Measurements from ENCODE around the gene ZFYVE9.
"Not testable (repeated sequence)": the region's sequence is repeated elsewhere in the genome, so short reads cannot be mapped to it uniquely, and the experiment has no call there.

The ZFYVE9 gene

GRCh38 chr1:52152572-52152971 lies 10.7 kb downstream of the ZFYVE9 start:
- DNase-seq = no peak

- no peak for DNase-seq
Observed at GRCh38 chr1:52153010-52153409, 11.1 kb downstream of the ZFYVE9 start.

GRCh38 chr1:52153898-52154297 lies 12.0 kb downstream of the ZFYVE9 start:
- no peak for DNase-seq

DNA sequence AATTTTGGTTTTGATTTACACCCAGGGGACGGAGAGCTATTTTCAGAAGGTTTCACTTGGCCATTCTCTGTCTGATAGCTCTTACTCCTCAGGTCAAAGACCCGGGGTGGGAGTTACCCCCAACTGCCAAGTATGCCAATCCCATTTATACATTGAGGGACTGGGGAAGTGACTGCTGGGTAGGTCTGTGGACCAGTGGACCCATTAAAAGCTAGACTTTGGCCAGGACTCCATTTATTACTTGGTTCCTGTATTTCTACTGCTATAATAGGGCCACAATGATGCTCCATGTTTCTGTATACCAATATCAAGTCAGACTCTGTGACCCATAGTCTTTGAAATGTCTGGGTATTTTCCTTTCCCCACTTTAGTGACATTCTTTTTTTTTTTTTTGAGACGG lies 14.6 kb downstream of the ZFYVE9 start:
- no peak for DNase-seq

DNA sequence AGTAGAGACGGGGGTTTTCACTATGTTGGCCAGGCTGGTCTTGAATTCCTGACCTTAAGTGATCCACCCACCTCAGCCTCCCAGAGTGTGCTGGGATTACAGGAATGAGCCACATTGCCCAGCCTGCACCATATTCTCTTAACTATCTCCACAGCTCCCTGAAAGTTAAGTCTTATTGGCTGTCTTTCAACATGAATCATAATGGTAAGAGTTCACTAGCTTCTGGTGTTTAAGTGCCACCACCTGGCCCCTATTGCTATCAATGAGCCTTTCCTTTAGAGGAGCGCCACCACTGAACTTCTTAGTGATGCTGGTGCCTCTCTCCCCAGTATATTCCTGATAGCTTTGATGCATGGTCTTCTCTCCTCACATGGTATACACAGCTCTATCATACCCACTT lies 15.7 kb downstream of the ZFYVE9 start:
- no peak for DNase-seq

DNA sequence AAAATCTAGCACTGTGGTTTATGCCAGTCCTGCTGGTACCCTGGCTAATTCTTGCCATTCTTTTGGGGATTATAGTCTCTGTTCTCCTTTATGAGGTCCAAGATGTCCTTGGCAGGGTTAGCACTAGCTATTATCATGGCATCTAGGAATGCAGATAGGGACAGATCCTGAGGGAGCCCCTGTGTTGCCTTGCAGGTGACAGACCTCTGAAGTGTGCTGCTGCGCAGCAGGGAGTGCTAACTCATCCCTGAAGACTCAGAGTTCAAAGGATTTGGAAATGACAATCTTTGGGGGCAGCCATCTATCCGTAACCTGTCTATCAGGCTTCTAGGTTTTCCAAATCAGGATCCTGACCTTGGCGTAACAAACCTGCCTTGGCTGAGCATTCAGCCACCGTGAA lies 16.3 kb downstream of the ZFYVE9 start:
- no peak for DNase-seq

- DNase-seq = no peak
Observed at GRCh38 chr1:52159033-52159789, 17.3 kb downstream of the ZFYVE9 start.

DNA sequence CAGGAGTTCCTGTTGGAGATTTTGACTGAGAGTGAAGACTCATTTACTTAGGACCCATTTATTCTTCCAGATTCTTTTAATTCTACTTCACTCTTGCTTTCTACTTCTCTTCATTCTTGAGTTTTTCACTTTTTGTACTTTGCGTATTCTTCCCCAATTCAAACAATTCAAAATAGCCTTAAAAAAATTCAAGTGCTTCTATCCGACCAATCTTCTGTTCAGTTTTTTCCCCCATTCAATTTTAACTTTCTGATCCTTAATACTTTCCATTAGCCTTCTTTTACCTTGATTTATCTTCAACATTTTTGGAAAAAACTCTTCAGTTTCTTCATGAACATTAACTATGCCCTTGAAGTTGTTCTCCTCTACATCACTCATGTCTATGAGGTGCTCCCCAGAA lies 21.1 kb downstream of the ZFYVE9 start:
- DNase-seq = no peak

- DNase-seq = no peak
Observed at GRCh38 chr1:52164604-52165003, 22.7 kb downstream of the ZFYVE9 start.

- DNase-seq = no peak
Observed at GRCh38 chr1:52166996-52167753, 25.3 kb downstream of the ZFYVE9 start.

- no peak for DNase-seq
Observed at GRCh38 chr1:52168373-52169080, 26.6 kb downstream of the ZFYVE9 start.

- not testable (repeated sequence) for DNase-seq
Observed at GRCh38 chr1:52171149-52171548, 29.3 kb downstream of the ZFYVE9 start.

GRCh38 chr1:52179073-52179472 lies 37.2 kb downstream of the ZFYVE9 start:
- DNase-seq = no peak

- no peak for DNase-seq
Observed at GRCh38 chr1:52180176-52180575, 38.3 kb downstream of the ZFYVE9 start.

- DNase-seq = not testable (repeated sequence)
Observed at GRCh38 chr1:52181759-52182158, 39.9 kb downstream of the ZFYVE9 start.

DNA sequence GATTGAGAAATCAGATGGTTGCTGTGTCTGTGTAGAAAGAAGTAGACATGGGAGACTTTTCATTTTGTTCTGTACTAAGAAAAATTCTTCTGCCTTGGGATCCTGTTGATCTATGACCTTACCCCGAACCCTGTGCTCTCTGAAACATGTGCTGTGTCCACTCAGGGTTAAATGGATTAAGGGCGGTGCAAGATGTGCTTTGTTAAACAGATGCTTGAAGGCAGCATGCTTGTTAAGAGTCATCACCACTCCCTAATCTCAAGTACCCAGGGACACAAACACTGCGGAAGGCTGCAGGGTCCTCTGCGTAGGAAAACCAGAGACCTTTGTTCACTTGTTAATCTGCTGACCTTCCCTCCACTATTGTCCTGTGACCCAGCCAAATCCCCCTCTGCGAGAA lies 40.4 kb downstream of the ZFYVE9 start:
- not testable (repeated sequence) for DNase-seq

- no peak for DNase-seq
Observed at GRCh38 chr1:52182874-52183400, 41.0 kb downstream of the ZFYVE9 start.

DNA sequence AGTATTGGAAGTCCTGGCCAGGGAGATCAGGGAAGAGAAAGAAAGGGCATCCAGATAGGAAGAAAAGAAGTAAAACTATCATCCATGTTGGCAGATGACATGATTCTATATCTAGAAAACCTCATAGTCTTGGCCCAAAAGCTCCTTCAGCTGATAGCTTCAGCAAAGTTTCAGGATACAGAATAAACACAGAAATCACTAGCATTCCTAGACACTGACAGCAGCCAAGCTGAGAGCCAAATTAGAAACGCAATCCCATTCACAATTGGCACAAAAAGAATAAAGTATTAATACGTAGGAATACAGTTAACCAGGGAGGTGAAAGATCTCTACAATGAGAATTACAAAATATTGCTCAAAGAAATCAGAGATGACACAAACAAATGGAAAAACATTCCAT lies 44.6 kb downstream of the ZFYVE9 start:
- DNase-seq = no peak

DNA sequence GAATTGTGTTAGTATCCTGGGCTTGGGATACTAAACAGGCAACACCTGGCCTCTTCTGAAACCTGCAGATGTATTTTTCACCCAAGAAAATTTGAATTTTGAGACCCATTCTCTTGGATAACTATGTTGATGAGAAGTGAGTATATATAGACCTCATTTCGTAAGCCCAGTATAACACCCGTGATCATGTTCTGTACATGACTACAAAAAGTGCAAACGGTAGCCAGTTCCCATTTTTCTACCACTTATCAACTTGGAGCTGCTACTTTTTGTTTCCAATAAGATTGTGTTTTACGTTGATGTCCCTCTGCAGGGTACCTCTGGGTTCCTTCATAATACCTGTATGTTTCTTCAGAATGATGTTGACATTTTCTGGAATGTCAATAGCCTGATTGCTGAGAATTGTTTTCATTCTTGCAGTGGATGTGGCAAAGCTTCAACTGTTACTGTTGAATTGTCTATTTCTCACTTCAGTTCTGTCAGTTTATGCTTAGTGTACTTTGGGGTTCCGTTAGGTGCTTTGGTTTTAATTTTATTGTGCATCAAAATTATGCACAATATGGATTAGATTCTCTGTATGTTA lies 48.1 kb downstream of the ZFYVE9 start:
- DNase-seq = no peak

DNA sequence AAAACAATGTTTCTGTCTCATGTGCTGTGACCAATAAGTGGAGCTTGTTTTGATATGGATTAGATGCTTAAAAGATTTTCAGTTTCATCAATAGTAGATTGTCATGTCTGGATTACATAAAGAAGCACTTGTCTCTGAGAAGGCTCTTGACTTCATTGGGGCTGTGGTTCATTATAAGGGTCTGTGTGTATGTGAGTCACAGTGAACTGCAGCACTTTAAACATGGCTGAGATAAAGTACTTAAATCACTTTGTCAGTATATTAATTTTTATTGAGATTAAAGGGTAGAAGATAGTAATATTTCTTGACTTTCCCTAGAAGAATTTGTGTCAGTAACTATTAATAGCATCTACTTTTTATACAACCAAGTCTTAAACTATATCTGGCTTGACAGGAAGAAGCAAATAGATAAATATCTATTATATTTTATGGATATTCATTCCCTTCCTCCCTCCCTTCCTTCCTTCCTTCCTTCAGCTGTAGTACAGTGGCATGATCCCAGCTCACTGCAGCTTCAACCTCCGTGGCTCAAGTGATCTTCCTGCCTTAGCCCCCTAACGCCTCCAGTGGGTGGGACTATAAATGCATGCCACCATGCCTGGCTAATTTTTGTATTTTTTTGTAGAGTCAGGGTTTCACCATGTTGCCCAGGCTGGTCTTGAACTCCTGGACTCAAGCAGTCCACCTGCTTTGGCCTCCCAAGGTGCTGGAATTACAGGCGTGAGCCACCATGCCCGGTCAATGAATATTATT lies 48.8 kb downstream of the ZFYVE9 start:
- DNase-seq = no peak

DNA sequence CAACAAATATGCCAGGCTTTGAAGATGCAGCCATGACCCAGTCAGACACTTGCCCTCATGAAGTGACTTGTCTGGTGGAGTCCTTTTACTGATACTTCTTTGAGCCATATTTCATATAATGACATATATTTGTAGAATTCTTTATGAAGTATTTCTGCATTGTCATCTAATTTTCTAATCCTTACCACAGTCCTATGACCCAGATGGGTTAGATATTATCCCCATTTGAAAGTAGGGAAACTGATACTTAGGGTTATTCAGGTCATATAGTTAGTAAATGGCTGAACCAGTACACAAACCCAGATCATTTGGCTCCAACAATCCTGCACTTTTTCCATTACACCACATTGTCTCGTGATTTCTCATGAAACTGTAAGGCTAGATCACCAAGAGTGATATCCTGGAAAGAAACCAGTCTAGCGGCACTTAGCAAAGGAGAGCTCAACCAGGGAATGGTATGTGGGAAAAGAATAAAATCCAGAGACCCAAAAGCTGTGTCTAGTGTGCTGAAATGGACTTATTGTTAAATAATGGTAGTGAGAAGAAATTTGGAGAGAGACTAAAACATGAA lies 49.6 kb downstream of the ZFYVE9 start:
- no peak for DNase-seq

DNA sequence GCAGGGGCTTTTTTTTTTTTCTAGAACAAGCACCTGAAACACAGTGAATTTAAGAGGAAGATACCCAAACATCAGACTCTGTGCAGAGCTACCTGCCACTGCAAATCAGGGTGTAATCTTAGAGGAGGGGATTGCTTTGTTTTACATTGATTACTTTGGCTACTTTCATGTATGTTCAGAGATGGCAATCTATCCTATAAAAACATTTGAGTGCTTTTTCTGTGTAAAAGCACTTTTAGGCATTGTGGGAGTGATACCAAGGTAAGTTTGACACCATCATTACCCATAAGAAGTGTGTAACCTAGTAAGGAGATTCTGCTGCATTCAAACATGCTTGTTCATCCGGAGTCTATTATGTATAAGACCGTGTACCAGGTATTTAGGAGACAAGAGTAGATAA lies 50.1 kb downstream of the ZFYVE9 start:
- no peak for DNase-seq
